H7 (cell line): Measurements from ENCODE around the gene TOMM40L. TPM values are rescaled to one million over a fixed set of nuclear protein-coding genes. Genes with fewer than 3 reads are reported as not detected.

ENCODE experiments used
- DNase-seq: peaks from one replicate; pipeline ENCODE4 v3.0.0; 2012
- H3K27me3 ChIP-seq: 2 replicates; pipeline ENCODE4 v1.6.0; 2011; ENCODE audit warnings: mild to moderate bottlenecking, low read length; ENCODE audit not compliant: control insufficient read depth, insufficient read depth
- H3K36me3 ChIP-seq: replicated peaks from 2 replicates; pipeline ENCODE4 v1.5.1; 2011; ENCODE audit warnings: low read length; ENCODE audit not compliant: control insufficient read depth, insufficient read depth
- H3K4me3 ChIP-seq: 2 replicates; pipeline ENCODE4 v1.5.1; 2011; ENCODE audit warnings: low read depth, mild to moderate bottlenecking, control low read depth, low read length, moderate library complexity; ENCODE audit not compliant: insufficient read depth
- total RNA-seq: library from RNA; depleted of rRNA; stranded (reverse); fragments of >200 nt; shearing (Covaris generic); gene quantifications from 2 replicates; pipeline ENCODE4 v1.2.3, GENCODE V29; 2014

The TOMM40L gene
- total RNA-seq, 1 experiment from 2014 or later: 38.1 TPM

DNA sequence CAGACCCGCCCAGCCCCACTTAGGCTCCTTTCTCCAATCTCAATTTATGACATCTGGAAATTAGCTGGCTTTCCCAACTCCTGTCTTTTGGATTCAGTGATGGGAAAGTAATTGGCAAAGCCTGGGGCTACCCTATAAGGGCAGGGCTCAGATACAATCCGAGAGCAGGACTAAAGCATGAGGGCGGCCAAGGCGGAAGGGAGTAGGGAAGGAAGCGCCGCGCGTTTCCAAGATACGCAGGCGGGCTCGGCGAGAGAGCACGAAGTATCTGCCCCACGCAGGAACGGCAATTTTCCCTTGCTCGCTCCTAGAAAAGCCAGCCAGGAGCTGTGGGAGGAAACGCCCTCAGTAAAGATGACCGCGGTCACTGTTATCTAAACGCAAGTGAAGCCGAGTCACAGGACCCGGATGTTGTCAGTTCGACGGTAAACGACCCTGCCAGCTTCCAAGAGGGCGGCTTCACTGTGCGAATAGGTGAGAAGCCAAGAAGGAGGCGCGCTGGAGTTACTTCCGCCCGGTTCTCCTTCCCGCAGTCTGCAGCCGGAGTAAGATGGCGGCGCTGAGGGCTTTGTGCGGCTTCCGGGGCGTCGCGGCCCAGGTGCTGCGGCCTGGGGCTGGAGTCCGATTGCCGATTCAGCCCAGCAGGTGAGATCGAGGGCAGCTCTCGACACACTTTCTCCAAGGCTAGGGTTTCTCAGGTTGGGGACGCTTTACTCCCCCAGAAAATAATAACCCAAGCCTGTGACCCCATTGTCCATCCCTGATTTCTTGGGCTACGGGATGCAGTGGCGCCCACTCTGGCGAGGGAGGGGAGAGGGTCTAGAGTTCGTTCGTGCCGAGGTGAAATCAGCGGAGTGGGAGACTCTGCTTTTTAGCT, 23.8 kb upstream of the TOMM40L start, which contains the start of gene NDUFS2:
TSS of gene NDUFS2 (plus strand) at position 532 of the 877 bp plus-strand sequence. CDS start at position 551, 19 bp downstream.
- DNase-seq: peak; percentile 91
- Histone ChIP-seq H3K36me3 (peaks cover 14% of the 10 kb centered on the region), H3K4me3 (peak within 1 kb of the TSS; percentile 82), H3K27me3 (no peaks in the 10 kb centered on the region)

DNA sequence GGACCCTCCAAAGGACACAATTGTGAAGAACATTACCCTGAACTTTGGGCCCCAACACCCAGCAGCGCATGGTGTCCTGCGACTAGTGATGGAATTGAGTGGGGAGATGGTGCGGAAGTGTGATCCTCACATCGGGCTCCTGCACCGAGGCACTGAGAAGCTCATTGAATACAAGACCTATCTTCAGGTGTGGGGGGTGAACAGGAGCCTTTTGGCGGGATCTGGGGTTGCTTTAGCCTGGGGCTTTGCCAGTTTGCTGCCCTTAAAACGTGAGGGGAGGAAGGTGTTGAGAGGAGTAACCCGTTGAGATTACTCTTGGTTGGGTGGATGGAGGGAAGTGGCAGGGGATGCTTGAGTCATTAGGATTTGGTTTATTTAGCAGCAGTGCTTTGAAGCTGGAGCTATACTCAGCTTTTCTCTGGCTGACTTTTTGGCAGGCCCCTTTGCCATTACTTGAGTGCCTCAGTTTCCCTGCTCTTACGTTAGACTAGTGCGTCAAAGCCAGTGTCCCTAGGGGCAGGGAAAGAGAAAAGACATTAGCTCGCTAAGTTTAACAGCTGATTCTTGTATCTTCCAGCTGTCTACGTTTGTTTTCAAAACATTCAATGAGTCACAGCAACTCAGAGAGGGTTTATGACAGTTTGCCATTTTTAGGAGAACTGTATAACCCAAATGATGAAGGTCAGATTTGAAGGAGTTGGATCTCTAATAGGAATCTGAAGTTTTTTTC, 19.3 kb upstream of the TOMM40L start:
- DNase-seq: no peak
- Histone ChIP-seq H3K36me3 (peaks cover 27% of the 10 kb centered on the region), H3K4me3 (no peak overlapping the region), H3K27me3 (no peaks in the 10 kb centered on the region)

DNA sequence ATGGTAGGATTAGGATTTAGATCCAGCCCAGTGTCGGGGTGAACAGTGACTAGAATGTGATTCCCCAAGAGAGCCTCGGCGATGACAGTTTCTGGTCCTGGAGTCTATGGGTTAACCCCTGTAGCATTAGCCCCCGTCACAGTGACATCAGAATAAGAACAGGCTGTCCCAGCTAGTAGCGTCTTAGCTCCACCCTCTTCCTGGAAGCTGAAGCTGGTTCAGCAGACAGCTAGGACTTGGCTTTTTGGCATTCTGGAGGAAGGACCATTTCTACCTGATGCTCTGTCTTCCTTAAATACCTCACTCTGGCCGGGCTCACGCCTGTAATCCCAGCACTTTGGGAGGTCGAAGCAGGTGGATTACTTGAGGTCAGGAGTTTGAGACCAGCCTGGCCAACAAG, 18.7 kb upstream of the TOMM40L start:
- Histone ChIP-seq H3K36me3 (peaks cover 30% of the 10 kb centered on the region), H3K27me3 (no peaks in the 10 kb centered on the region), H3K4me3 (no peak overlapping the region)
- DNase-seq: no peak

DNA sequence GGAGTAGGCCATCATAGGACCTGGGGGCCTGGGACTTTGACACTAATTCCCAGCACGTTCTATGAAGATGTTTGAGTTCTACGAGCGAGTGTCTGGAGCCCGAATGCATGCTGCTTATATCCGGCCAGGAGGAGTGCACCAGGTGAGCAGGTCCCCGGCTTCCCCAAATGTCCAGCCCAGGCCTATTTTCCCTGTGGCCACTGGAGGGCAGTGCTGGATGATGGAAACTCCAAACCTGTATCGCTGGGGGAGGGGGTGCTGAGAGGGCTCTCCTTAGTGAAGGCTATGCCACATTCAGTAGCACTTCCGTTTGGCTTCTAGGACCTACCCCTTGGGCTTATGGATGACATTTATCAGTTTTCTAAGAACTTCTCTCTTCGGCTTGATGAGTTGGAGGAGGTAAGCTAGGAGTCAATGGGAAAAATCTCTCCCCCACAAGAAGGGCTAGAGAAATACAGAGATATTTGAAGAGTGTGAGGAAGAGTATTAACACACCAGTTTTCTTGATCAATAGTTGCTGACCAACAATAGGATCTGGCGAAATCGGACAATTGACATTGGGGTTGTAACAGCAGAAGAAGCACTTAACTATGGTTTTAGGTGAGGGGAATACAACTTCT, 16.0 kb upstream of the TOMM40L start:
- no peaks in the 10 kb centered on the region for H3K27me3 ChIP-seq
- H3K36me3 ChIP-seq: peaks cover 41% of the 10 kb centered on the region
- peak; percentile 91 for DNase-seq
- no peak overlapping the region for H3K4me3 ChIP-seq

DNA sequence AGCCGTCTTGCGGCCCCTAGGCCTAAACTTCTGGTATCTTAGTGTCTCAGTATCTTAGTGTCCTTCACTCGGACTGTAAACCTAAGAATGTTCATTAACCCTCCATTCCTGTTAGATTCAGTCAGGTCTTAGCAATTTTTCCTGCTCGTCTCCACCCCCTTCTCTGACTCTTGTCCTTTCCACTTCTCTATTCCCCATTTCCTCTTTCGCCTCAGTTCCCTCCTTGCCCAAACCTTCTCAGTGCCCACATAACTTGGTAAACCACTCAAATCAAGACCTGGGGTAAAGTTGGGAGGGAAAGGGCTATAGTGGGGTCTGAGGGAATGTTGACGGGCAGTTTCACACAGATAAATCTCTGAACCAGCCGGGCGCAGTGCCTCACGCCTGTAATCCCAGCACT, 11.5 kb upstream of the TOMM40L start:
- H3K27me3 ChIP-seq: no peaks in the 10 kb centered on the region
- no peak overlapping the region for H3K4me3 ChIP-seq
- DNase-seq: no peak
- H3K36me3 ChIP-seq: peaks cover 32% of the 10 kb centered on the region

DNA sequence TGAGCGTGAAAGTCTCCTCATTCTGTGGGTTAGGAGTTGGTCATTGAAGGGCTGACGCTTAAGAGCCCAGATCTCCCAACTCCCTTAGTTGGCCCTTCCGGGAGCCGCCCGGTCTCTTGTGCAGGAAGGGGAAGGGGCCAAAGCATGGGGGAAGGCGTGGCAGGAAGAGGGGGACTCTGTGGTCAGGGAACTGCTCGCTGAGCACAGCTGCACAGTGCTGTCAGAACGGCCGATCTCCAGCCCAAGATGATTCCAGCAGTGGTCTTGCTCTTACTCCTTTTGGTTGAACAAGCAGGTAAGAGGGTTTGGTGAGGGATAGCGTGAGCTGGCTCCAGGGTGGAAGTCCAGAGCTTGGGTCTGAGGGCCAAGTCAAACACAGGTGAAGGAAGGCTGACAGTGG, 10.8 kb upstream of the TOMM40L start, which contains the start of gene FCER1G:
TSS of gene FCER1G (plus strand) at position 220 of the 400 bp plus-strand sequence. CDS start at position 247, 27 bp downstream.
- no peak for DNase-seq
- Histone ChIP-seq H3K27me3 (no peaks in the 10 kb centered on the region), H3K36me3 (peaks cover 30% of the 10 kb centered on the region), H3K4me3 (no peak within 1 kb of the TSS)

DNA sequence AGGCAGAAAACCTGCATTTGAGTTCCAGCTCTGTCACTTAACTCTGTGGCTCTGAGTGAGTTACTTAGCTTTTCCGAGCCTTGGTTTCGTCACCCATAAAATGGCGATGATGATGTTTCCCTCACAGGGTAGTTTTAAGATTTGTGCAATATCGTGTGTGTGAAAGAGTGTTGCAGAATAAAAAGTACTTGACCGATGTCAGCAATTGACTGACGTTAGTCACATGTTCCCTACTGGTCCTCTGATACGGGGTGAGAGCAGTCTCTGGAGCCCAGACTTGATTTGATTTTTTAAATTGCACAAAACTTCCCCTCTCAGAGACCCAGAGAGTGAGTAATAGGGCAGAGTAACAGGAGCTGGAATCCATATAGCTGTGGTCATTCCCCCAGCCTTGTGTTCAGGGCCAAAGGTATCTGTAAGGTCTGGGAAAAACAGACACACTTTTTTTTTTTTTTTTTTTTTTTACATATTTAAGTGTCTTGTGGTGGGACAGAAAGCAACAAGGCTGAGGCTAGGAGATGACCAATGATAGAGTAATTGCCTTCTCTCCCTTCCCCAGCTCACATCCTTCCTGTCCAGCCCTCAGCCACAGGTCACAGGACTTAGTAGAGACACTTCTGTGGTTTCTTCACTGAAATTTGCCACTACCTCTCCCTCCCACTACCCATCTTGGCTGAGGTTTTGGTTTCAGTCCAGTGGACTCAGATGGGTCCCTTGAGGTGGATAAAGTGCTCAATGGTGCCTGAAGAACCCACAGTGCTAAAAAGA, 8.7 kb upstream of the TOMM40L start:
- Histone ChIP-seq H3K27me3 (no peaks in the 10 kb centered on the region), H3K4me3 (no peak overlapping the region), H3K36me3 (peaks cover 18% of the 10 kb centered on the region)
- DNase-seq: no peak

DNA sequence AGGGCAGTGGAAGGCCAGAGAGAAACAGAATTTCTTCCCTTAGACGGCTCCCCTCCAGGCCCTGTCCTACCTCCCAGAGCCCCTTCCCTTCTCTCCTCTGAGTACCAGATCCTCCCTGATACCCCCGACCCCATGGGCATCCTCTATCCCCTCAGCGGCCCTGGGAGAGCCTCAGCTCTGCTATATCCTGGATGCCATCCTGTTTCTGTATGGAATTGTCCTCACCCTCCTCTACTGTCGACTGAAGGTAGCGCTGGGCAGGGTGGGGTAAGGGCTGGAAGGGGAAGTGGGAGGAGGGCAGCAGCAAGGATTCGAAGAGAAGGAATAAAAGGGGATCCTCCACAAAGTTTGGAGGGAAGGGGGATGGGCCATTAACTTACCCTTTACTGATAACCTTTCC, 8.0 kb upstream of the TOMM40L start:
- no peak for DNase-seq
- Histone ChIP-seq H3K36me3 (peaks cover 15% of the 10 kb centered on the region), H3K27me3 (no peaks in the 10 kb centered on the region), H3K4me3 (no peak overlapping the region)

DNA sequence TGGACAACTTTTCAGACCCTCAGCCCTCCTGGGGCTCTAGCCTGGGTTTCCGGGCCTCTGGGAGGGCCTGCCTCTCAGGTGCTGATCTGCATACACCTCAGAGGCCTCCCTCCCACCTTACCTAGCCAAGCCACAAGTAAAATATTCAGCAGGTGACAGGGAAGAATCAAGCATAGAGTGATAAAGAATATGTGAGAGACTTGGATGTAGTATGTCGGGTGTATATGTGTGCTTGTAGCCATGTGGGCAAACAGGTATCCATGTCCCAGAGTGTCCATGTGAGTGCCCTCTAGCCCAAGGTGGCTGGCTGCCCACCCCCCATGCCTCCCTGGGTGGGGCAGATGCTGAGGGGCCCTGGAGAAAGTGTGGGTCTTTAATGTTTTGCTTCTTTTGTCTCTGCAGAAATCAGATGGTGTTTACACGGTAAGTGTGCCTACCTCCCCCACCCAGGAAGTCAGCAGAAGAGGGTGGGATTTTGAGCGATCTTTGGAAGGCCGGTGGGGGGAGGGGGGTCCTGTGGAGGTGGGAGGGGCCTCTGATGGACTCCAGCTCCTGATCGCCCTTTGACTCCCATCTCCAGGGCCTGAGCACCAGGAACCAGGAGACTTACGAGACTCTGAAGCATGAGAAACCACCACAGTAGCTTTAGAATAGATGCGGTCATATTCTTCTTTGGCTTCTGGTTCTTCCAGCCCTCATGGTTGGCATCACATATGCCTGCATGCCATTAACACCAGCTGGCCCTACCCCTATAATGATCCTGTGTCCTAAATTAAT, 7.4 kb upstream of the TOMM40L start:
- DNase-seq: no peak
- H3K27me3 ChIP-seq: no peaks in the 10 kb centered on the region
- H3K4me3 ChIP-seq: no peak overlapping the region
- peaks cover 10% of the 10 kb centered on the region for H3K36me3 ChIP-seq

DNA sequence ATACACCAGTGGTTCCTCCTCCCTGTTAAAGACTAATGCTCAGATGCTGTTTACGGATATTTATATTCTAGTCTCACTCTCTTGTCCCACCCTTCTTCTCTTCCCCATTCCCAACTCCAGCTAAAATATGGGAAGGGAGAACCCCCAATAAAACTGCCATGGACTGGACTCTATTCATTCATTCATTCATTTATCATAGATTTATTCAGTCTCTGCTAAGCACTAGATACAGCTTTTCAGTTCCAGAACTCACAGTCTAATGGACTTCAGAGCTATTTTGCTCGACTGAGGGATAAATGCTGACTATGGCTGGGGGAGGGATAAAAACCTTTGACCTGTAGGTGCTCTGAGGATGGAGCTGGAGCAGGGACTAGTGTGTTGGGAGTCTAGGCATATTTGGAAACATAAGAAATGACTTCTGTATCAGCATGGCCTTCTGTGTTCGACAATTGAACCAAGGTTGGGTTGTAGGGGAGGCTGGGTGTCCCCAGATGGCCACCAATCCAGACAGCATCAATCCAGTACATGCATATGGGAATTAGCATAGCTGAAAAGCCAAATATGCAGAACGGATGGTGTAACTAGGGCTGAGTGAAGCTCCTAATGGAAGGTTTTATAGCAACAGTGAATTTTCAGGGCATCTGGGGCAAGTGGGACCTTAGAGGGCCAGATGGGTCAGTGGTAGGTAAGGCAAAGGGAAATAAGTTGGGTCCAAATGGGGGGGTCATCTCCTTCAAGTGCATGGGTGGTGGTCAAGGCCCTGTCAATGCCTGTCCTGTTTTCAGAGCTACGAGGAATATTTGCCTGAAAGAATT, 6.6 kb upstream of the TOMM40L start:
- Histone ChIP-seq H3K27me3 (no peaks in the 10 kb centered on the region), H3K36me3 (peaks cover 4% of the 10 kb centered on the region; the same call in 1 of the 2 replicates), H3K4me3 (no peak overlapping the region)
- no peak for DNase-seq

DNA sequence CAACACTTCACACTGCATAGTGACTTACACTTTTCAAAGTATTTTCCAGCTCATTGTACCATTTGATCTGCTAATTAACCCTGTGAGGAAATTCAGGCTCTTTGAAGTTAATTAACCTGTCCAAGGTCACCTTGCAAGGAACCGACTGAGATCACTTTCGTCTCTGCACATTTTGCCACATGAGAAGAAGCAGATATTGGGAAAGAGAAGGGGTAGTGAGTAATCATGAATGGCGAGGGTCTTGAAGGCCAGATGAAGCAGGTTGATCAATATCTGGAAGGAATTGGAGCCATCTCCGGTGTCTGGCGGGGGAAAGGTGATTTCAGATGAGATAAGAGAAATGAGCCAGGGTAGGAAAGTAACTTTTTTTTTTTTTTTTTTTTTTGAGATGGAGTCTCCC, 5.9 kb upstream of the TOMM40L start:
- DNase-seq: no peak
- Histone ChIP-seq H3K36me3 (peaks cover 2% of the 10 kb centered on the region; the same call in 1 of the 2 replicates), H3K4me3 (no peak overlapping the region), H3K27me3 (no peaks in the 10 kb centered on the region)

DNA sequence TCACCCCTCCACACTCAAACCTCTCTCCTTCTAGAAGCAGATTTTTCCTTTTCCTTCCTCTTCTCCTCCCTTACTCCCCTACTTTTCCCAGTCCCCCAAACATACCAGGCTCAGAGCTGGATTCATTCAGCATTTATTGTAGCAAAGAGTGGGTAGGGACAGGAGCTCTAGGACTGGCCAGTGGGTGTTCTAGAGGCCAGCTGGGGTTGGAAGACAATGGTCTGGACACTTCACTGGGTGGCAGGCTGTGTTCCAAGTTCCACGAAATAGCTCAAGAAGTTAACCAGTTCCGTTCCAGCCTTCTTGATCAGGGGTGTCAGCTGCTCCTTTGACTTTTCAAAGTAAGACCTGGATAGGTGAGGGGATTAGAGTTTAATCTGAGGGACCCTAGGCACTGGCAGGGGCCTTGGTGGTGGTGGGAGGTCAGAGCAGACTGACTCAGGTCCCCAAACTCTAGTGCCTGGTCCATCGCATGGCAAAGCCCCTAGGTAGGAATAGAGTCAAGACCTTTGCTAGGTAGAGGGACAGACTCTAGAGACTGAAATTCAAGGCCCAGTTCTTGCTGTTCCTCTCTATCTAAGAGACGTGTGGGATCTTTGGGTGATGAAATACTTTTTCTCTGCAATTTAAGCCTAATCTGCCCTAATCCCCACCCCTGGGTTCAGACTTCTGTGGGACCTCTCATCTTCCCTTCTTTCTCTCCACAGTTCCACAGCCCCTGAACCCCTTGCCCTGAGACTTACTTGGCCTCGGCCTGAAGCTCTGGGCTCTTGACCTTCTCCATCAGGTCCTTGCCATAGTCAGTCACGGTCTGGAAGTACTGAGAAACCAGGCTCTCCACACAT, 3.5 kb upstream of the TOMM40L start:
- H3K4me3 ChIP-seq: no peak overlapping the region

More for the DNA sequence above, 3.5 kb upstream of the TOMM40L start:
- no peak for DNase-seq
- Histone ChIP-seq H3K36me3 (no peaks in the 10 kb centered on the region), H3K27me3 (no peaks in the 10 kb centered on the region)
